GM12878 (cell line): ENCODE data around the gene MAP3K5. TPM values are rescaled to one million over a fixed set of nuclear protein-coding genes. Genes with fewer than 3 reads are reported as not detected.

Source experiments
- ATAC-seq: fragments of 200-7000 bp; cut with Tn5 transposase; 3 replicates; pipeline ENCODE4 v1.9.1; 2020; ENCODE audit warnings: mild to moderate bottlenecking, moderate library complexity
- BruUV-seq: library from RNA; stranded (reverse); fragments of 400-500 nt; replicated peaks from 2 replicates; lab custom pipeline; 2021; lab: Mats Ljungman, UMichigan
- CTCF ChIA-PET: fragments of 300-600 bp; sonication (Branson Sonifier 250); formaldehyde crosslinking; extraction: SDS; loops from one replicate; lab custom pipeline; 2021; ENCODE audit warnings: inconsistent platforms; lab: Yijun Ruan, JAX
- POLR2A ChIA-PET: fragments of 350-600 bp; formaldehyde crosslinking; extraction: SDS; loops from one replicate; lab custom pipeline; 2021; ENCODE audit warnings: inconsistent platforms; lab: Charles Lee
- RAD21 ChIA-PET: fragments of 300-600 bp; sonication (Branson Sonifier 250); formaldehyde crosslinking; loops from one replicate; lab custom pipeline; 2023; ENCODE audit warnings: antibody characterized with exemption; ENCODE audit not compliant: unreplicated experiment; lab: Charles Lee
- SMC1A ChIA-PET: fragments of 300-600 bp; sonication (Branson Sonifier 250); formaldehyde crosslinking; loops from one replicate; lab custom pipeline; 2023; ENCODE audit not compliant: unreplicated experiment, uncharacterized antibody; lab: Charles Lee
- DNase-seq: peaks from one replicate; pipeline ENCODE4 v3.0.0-alpha.2; 2011; ENCODE audit warnings: low read depth, low spot score
- FAIRE-seq: peaks from 3 replicates; lab custom pipeline; 2011; peaks lifted over from hg19 to GRCh38; lab: Jason Lieb, UNC
- H2AFZ ChIP-seq: 2 replicates; pipeline ENCODE4 v1.6.0; 2011; ENCODE audit warnings: low read depth, low read length, control low read depth; ENCODE audit not compliant: control insufficient read depth
- H3K27ac ChIP-seq: 2 replicates; pipeline ENCODE4 v1.5.1; 2011; ENCODE audit warnings: control low read depth; ENCODE audit not compliant: control insufficient read depth, insufficient read depth
- H3K27me3 ChIP-seq, 2 experiments: replicated peaks in 1 of 2; 2 replicates each; pipeline versions ENCODE4 v1.6.0 to v1.6.1; 2011; ENCODE audit warnings: low read length in 1 of 2; ENCODE audit not compliant: control insufficient read depth in 2 of 2, insufficient read depth in 2 of 2
- H3K36me3 ChIP-seq, 2 experiments: 2 replicates each; pipeline ENCODE4 v1.5.1; 2011; ENCODE audit warnings: low read length in 1 of 2; ENCODE audit not compliant: control insufficient read depth in 2 of 2, insufficient read depth in 2 of 2
- H3K4me1 ChIP-seq: 2 replicates; pipeline ENCODE4 v1.6.1; 2011; ENCODE audit warnings: mild to moderate bottlenecking, low read length, moderate library complexity, mixed read lengths; ENCODE audit not compliant: control insufficient read depth, insufficient read depth
- H3K4me2 ChIP-seq: 2 replicates; pipeline ENCODE4 v1.6.0; 2011; ENCODE audit warnings: control low read depth; ENCODE audit not compliant: control insufficient read depth, insufficient read depth
- H3K4me3 ChIP-seq: fragments of 200-600 bp; sonication (generic); 2 replicates; pipeline ENCODE4 v1.5.1; 2016
- H3K79me2 ChIP-seq: 2 replicates; pipeline ENCODE4 v1.6.0; 2011; ENCODE audit warnings: low read length; ENCODE audit not compliant: control insufficient read depth, insufficient read depth
- H3K9ac ChIP-seq: 2 replicates; pipeline ENCODE4 v1.8.0; 2011; ENCODE audit warnings: low read length, control low read depth, mixed read lengths; ENCODE audit not compliant: control insufficient read depth, insufficient read depth
- H3K9me3 ChIP-seq: replicated peaks from 3 replicates; pipeline ENCODE4 v1.5.1; 2011; ENCODE audit warnings: mild to moderate bottlenecking, low read length; ENCODE audit not compliant: control insufficient read depth, insufficient read depth
- H4K20me1 ChIP-seq: 2 replicates; pipeline ENCODE4 v1.6.0; 2011; ENCODE audit not compliant: control insufficient read depth, insufficient read depth
- FOS ChIP-seq: IDR thresholded peaks from 3 replicates; pipeline ENCODE4 v1.6.1; 2011; ENCODE audit warnings: borderline replicate concordance; ENCODE audit not compliant: insufficient read length; ENCODE audit errors: extremely low read depth
- MEF2B ChIP-seq: fragments of 450-650 bp; IDR thresholded peaks from 2 replicates; pipeline ENCODE4 v1.6.1; 2018; ENCODE audit warnings: mild to moderate bottlenecking, moderate library complexity; ENCODE audit not compliant: partially characterized antibody, poor library complexity, severe bottlenecking
- SIN3A ChIP-seq: IDR thresholded peaks from 2 replicates; pipeline ENCODE4 v1.6.1; 2012; ENCODE audit warnings: low read depth, low read length, improper control_type of control experiment
- USF2 ChIP-seq: IDR thresholded peaks from 2 replicates; pipeline ENCODE4 v1.6.1; 2011; ENCODE audit warnings: low read depth, low read length, improper control_type of control experiment, borderline replicate concordance
- WGBS: methylation state at CpG from one replicate; pipeline ENCODE4 v1.1.6; 2016; ENCODE audit warnings: low lambda C conversion rate; ENCODE audit not compliant: insufficient replicate concordance, insufficient coverage; ENCODE audit errors: missing lambda C conversion rate; 5-methylcytosine and 5-hydroxymethylcytosine counted together
- in situ Hi-C: fragments of 300-500 bp; cut with MboI; formaldehyde crosslinking; loops from 9 replicates; pipeline ENCODE4 v1.14.3; 2018; ENCODE audit warnings: mixed read lengths
- intact Hi-C: fragments of 100-400 bp; cut with micrococcal nuclease; formaldehyde crosslinking; loops from one replicate; pipeline ENCODE4 v1.14.2; 2022; ENCODE audit not compliant: unreplicated experiment
- polyA plus RNA-seq, 11 experiments: library from polyadenylated mRNA; depleted of rRNA in 4 of 11; unstranded in 6 of 11; stranded (reverse) in 5 of 11; fragments of >200 nt; fragmentation: Nextera tagmentation in 4 of 11; fragmentation: Illumina TruSeq in 1 of 11; extraction: Ambion mirVana in 4 of 11; extraction: Trizol in 1 of 11; gene quantifications; 1 replicate in 1 of 11; 2 replicates in 10 of 11; pipeline versions ENCODE4 v1.2.1 to v1.2.3, GENCODE V29; 2011 to 2016; ENCODE audit warnings: inconsistent platforms in 2 of 11, missing spikeins in 2 of 11, low read depth in 1 of 11
- total RNA-seq, 4 experiments: library from RNA; depleted of rRNA in 3 of 4; stranded (reverse); fragments of >200 nt in 3 of 4; fragmentation: Illumina TruSeq in 1 of 4; extraction: Trizol in 1 of 4; gene quantifications; 2 replicates each; pipeline versions ENCODE4 v1.2.1 to v1.2.3, GENCODE V29; 2013 to 2021

The MAP3K5 gene
- total and polyA plus RNA-seq, 10 of the 15 experiments (the other 5 are each of a cell fraction or from before 2014, with no cell fraction given), result 5.4 to 34.3 (median 26.4) TPM

DNA sequence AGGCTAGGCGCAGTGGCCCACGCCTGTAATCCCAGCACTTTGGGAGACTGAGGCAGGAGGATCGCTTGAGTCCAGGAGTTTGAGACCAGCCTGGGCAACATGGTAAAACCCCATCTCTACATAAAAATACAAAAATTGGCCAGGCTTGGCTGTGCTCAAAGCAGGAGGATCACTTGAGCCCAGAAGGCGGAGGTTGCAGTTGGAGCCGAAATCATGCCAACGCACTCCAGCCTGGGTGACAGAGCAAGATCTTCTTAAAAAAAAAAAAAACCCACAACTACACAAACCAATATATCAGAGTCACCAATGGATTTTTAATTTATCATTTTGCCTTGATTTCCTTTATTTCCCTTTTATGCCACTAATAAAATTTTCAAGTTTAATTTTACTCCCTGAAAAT, 9.3 kb downstream of the MAP3K5 start:
- H4K20me1 ChIP-seq, result no peaks in the 10 kb centered on the region
- peaks cover 99% of the 10 kb centered on the region for H3K79me2 ChIP-seq
- no peaks in the 10 kb centered on the region for H3K9me3 ChIP-seq
- no peaks in the 10 kb centered on the region for H3K27me3 ChIP-seq
- no peak overlapping the region for H3K9ac ChIP-seq
- TF ChIP-seq USF2, result no peak
- TF ChIP-seq FOS, result no peak
- TF ChIP-seq SIN3A, result no peak
- no peak for TF ChIP-seq MEF2B
- CTCF ChIA-PET, result interaction anchor here (0.6 to 2.4 kb wide), 3 partner anchors 19 to 1206 kb away, joined by 4 to 13 read pairs (median 8); no protein-coding TSS in a partner anchor
- RAD21 ChIA-PET, result interaction anchor here (10.8 to 12.6 kb wide), 3 partner anchors 10 to 66 kb away, joined by 270 to 405 read pairs (median 363); no protein-coding TSS in a partner anchor
- peaks cover 27% of the 10 kb centered on the region for H3K4me1 ChIP-seq
- peaks cover 4 to 17% of the 10 kb centered on the region in 2 experiments; a peak in 3 of 4 replicates for H3K36me3 ChIP-seq
- SMC1A ChIA-PET, result interaction anchor here (0.9 to 13.3 kb wide), 5 partner anchors 9 to 87 kb away, joined by 3 to 446 read pairs (median 227); no protein-coding TSS in a partner anchor
- H3K27ac ChIP-seq, result peak overlapping the region; percentile 92
- no peak for ATAC-seq
- WGBS, result over 99% methylated on average over 6 of the region's 6 CpGs
- peak overlapping the region; percentile 92 for H3K4me2 ChIP-seq
- no peak for FAIRE-seq
- intact Hi-C loops (no loop called here), in situ Hi-C loops (no loop called here)
- H3K4me3 ChIP-seq, result 0 out of 2 replicates have a peak overlapping the region, but pooled peaks have one; percentile 76
- BruUV-seq, result no TSS peak
- POLR2A ChIA-PET, result interaction anchor here (1.0 to 10.1 kb wide), 2 partner anchors 9 to 21 kb away, joined by 3 to 252 read pairs; no protein-coding TSS in a partner anchor
- no peak for DNase-seq
- no peak overlapping the region for H2AFZ ChIP-seq
